ENCODE data around the gene TET1.
"Not testable (repeated sequence)": the region's sequence is repeated elsewhere in the genome, so short reads cannot be mapped to it uniquely, and the experiment has no call there.

DNA sequence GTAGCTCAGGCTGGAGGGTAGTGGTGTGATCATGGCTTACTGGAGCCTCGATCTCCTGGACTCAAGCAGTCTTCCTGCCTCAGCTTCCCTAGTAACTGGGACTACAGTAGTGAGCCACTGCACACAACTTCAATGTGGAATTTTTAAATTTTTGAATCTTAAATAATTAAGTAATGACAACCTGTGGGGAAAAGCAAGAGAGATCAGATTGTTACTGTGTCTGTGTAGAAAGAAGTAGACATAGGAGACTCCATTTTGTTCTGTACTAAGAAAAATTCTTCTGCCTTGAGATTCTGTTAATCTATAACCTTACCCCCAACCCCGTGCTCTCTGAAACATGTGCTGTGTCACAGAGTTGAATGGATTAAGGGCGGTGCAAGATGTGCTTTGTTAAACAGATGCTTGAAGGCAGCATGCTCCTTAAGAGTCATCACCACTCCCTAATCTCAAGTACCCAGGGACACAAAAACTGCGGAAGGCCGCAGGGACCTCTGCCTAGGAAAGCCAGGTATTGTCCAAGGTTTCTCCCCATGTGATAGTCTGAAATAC is 34.6 kb upstream of the TET1 start:
- not testable (repeated sequence) for TF ChIP-seq CTCF, EZH2 (IDR thresholded peaks at IDR 0.05)
